ENCODE results near the gene FOXN3.

GRCh38 chr14:89424241-89424640 lies 7.2 kb upstream of the FOXN3 start:
- TF ChIP-seq CTCF (conservative IDR thresholded peaks at IDR 0.05; ENCODE audit: low read length), result no peak
- TF ChIP-seq EZH2phosphoT487 (IDR thresholded peaks at IDR 0.05; ENCODE audit: borderline replicate concordance), result no peak
